Neural progenitor cell (in vitro differentiated cells): ENCODE results near the gene ABHD5. TPM values are rescaled to one million over a fixed set of nuclear protein-coding genes. Genes with fewer than 3 reads are reported as not detected.

Source experiments
- DNase-seq: peaks from one replicate; pipeline ENCODE4 v3.0.0-alpha.2; 2016; ENCODE audit warnings: low spot score
- H2AFZ ChIP-seq: fragments of 200-600 bp; sonication (generic); replicated peaks from 2 replicates; pipeline ENCODE4 v1.6.1; 2016; ENCODE audit warnings: antibody characterized with exemption
- H3F3A ChIP-seq: fragments of 200-600 bp; sonication (generic); 2 replicates; pipeline ENCODE4 v1.6.1; 2016; ENCODE audit warnings: antibody characterized with exemption, low read depth
- H3K27ac ChIP-seq: fragments of 200-600 bp; sonication (generic); 2 replicates; pipeline ENCODE4 v1.5.1; 2016; ENCODE audit warnings: mild to moderate bottlenecking
- H3K27me3 ChIP-seq: fragments of 200-600 bp; sonication (generic); 2 replicates; pipeline ENCODE4 v1.6.1; 2016; ENCODE audit warnings: mild to moderate bottlenecking, moderate library complexity
- H3K36me3 ChIP-seq: fragments of 200-600 bp; sonication (generic); 2 replicates; pipeline ENCODE4 v1.5.1; 2016
- H3K4me1 ChIP-seq: fragments of 200-600 bp; sonication (generic); 2 replicates; pipeline ENCODE4 v1.6.1; 2016; ENCODE audit warnings: mixed run types
- H3K4me2 ChIP-seq: fragments of 200-600 bp; sonication (generic); 2 replicates; pipeline ENCODE4 v1.6.1; 2016
- H3K4me3 ChIP-seq: fragments of 200-600 bp; sonication (generic); 2 replicates; pipeline ENCODE4 v1.5.1; 2016
- H3K79me2 ChIP-seq: fragments of 200-600 bp; sonication (generic); 2 replicates; pipeline ENCODE4 v1.6.1; 2016; ENCODE audit warnings: low read depth
- H3K9ac ChIP-seq: fragments of 200-600 bp; sonication (generic); 2 replicates; pipeline ENCODE4 v1.6.1; 2016
- H3K9me3 ChIP-seq: fragments of 200-600 bp; sonication (generic); 2 replicates; pipeline ENCODE4 v1.5.1; 2016; ENCODE audit warnings: low read depth
- H4K20me1 ChIP-seq: fragments of 200-600 bp; sonication (generic); 2 replicates; pipeline ENCODE4 v1.6.1; 2016; ENCODE audit warnings: low read depth
- H3K27ac Mint-ChIP-seq: 3 replicates; pipeline ENCODE4 v1.8.0; 2021; ENCODE audit warnings: mixed read lengths
- H3K27me3 Mint-ChIP-seq: 2 replicates; pipeline ENCODE4 v1.8.0; 2022; ENCODE audit warnings: low read depth, mild to moderate bottlenecking, inconsistent platforms, moderate library complexity, mixed read lengths; ENCODE audit not compliant: insufficient read depth
- H3K36me3 Mint-ChIP-seq: 3 replicates; pipeline ENCODE4 v1.8.0; 2021; ENCODE audit warnings: mixed read lengths
- H3K4me1 Mint-ChIP-seq: 3 replicates; pipeline ENCODE4 v1.8.0; 2021; ENCODE audit warnings: mixed read lengths
- H3K4me3 Mint-ChIP-seq: 3 replicates; pipeline ENCODE4 v1.8.0; 2021; ENCODE audit warnings: mild to moderate bottlenecking, moderate library complexity, mixed read lengths
- H3K9me3 Mint-ChIP-seq: 3 replicates; pipeline ENCODE4 v1.8.0; 2020; ENCODE audit warnings: mixed read lengths
- CTCF ChIP-seq: fragments of 200-600 bp; sonication (generic); IDR thresholded peaks from 2 replicates; pipeline ENCODE4 v1.5.1; 2017; ENCODE audit warnings: antibody characterized with exemption, mild to moderate bottlenecking
- EZH2 ChIP-seq: fragments of 200-600 bp; sonication (generic); IDR thresholded peaks from 2 replicates; pipeline ENCODE4 v1.6.1; 2017; ENCODE audit warnings: antibody characterized with exemption, mild to moderate bottlenecking, moderate library complexity
- EZH2phosphoT487 ChIP-seq: fragments of 200-600 bp; sonication (generic); IDR thresholded peaks from 2 replicates; pipeline ENCODE4 v1.6.1; 2017; ENCODE audit warnings: antibody characterized with exemption
- total RNA-seq: library from RNA; depleted of rRNA; stranded (reverse); fragments of >200 nt; gene quantifications from 2 replicates; pipeline ENCODE4 v1.2.3, GENCODE V29; 2015; ENCODE audit warnings: low replicate concordance

Gene ABHD5
- total RNA-seq, 1 donor from 2014 or later, result 9.1 TPM

GRCh38 chr3:43732747-43733425 lies 42.1 kb downstream of the ABHD5 start:
- Mint-ChIP-seq H3K36me3 (peaks cover 2% of the 10 kb centered on the region), H3K27ac (no peak overlapping the region), H3K27me3 (no peaks in the 10 kb centered on the region), H3K9me3 (no peaks in the 10 kb centered on the region), H3K4me3 (no peak overlapping the region), H3K4me1 (peaks cover 2% of the 10 kb centered on the region)
- H3K79me2 ChIP-seq, result no peaks in the 10 kb centered on the region
- no peak for DNase-seq
- H3K4me2 ChIP-seq, result no peak overlapping the region
- no peaks in the 10 kb centered on the region for H3K4me1 ChIP-seq
- no peaks in the 10 kb centered on the region for H3K27me3 ChIP-seq
- H3K9me3 ChIP-seq, result no peaks in the 10 kb centered on the region
- no peak overlapping the region for H3K9ac ChIP-seq
- H3K36me3 ChIP-seq, result no peaks in the 10 kb centered on the region
- no peak overlapping the region for H3K27ac ChIP-seq
- H2AFZ ChIP-seq, result no peak overlapping the region
- H3K4me3 ChIP-seq, result no peak overlapping the region
- no peaks in the 10 kb centered on the region for H3F3A ChIP-seq
- no peaks in the 10 kb centered on the region for H4K20me1 ChIP-seq
- TF ChIP-seq EZH2, result no peak
- no peak for TF ChIP-seq EZH2phosphoT487
- no peak for TF ChIP-seq CTCF

GRCh38 chr3:43733459-43734384 lies 43.0 kb downstream of the ABHD5 start:
- no peak overlapping the region for H3K4me2 ChIP-seq
- no peak overlapping the region for H2AFZ ChIP-seq
- H3F3A ChIP-seq, result no peaks in the 10 kb centered on the region
- H3K36me3 ChIP-seq, result no peaks in the 10 kb centered on the region
- H3K27ac ChIP-seq, result no peak overlapping the region
- TF ChIP-seq CTCF, result no peak
- TF ChIP-seq EZH2, result no peak
- no peak for TF ChIP-seq EZH2phosphoT487
- no peaks in the 10 kb centered on the region for H4K20me1 ChIP-seq
- no peaks in the 10 kb centered on the region for H3K4me1 Mint-ChIP-seq
- H3K27me3 ChIP-seq, result no peaks in the 10 kb centered on the region
- no peak overlapping the region for H3K27ac Mint-ChIP-seq
- DNase-seq, result no peak
- H3K4me3 ChIP-seq, result no peak overlapping the region
- H3K9me3 Mint-ChIP-seq, result no peaks in the 10 kb centered on the region
- H3K9me3 ChIP-seq, result no peaks in the 10 kb centered on the region
- no peak overlapping the region for H3K4me3 Mint-ChIP-seq
- no peaks in the 10 kb centered on the region for H3K27me3 Mint-ChIP-seq
- H3K9ac ChIP-seq, result no peak overlapping the region
- H3K79me2 ChIP-seq, result no peaks in the 10 kb centered on the region
- no peaks in the 10 kb centered on the region for H3K4me1 ChIP-seq
- H3K36me3 Mint-ChIP-seq, result no peaks in the 10 kb centered on the region

GRCh38 chr3:43734685-43735084 lies 43.9 kb downstream of the ABHD5 start:
- Histone ChIP-seq H3K4me2 (no peak overlapping the region), H3K27ac (no peak overlapping the region), H3K9ac (no peak overlapping the region), H3K9me3 (no peaks in the 10 kb centered on the region), H3F3A (no peaks in the 10 kb centered on the region), H2AFZ (no peak overlapping the region), H3K27me3 (no peaks in the 10 kb centered on the region), H3K36me3 (no peaks in the 10 kb centered on the region), H3K79me2 (no peaks in the 10 kb centered on the region), H3K4me1 (no peaks in the 10 kb centered on the region), H4K20me1 (no peaks in the 10 kb centered on the region), H3K4me3 (no peak overlapping the region)
- Mint-ChIP-seq H3K4me3 (no peak overlapping the region), H3K27me3 (no peaks in the 10 kb centered on the region), H3K36me3 (no peaks in the 10 kb centered on the region), H3K4me1 (no peaks in the 10 kb centered on the region), H3K27ac (no peak overlapping the region), H3K9me3 (no peaks in the 10 kb centered on the region)
- DNase-seq, result no peak
- TF ChIP-seq CTCF (no peak), EZH2phosphoT487 (no peak), EZH2 (no peak)
